Activated CD4-positive, alpha-beta T cell treated with anti-CD3 and anti-CD28 coated beads, Interleukin-2, amount 50 U/mL, for 1 hour (primary cell): Measurements from ENCODE around the gene COL5A3.
"Not testable (repeated sequence)": the region's sequence is repeated elsewhere in the genome, so short reads cannot be mapped to it uniquely, and the experiment has no call there.

Experiments
- DNase-seq: peaks from one replicate; pipeline ENCODE4 v3.0.0-alpha.2; 2020

The COL5A3 gene

DNA sequence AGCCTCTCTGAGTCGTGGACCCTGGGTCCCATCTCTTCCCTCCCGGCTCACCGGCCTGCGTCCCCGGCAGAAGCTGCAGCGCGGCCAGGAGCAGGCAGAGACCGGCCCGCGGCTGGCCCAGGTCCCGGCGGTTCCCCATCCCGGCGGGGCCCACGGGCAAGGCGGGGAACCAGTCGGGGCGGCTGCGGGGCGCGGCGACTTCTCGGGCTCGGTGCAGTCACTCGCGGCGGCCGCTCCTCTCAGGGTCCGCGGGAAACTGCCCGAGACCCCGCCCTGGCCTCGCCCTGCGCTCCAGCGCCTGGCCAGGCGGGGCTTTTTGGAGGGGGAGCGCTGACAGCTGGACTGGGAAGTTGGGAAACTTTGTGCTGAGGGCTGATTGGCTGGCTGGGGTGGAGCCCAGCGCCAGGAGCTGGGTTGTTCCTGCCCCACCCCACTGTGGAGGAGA, at the start of gene COL5A3:
TSS of gene COL5A3 (minus strand) at position 258 of the 445 bp plus-strand sequence. CDS start at position 139, 119 bp downstream.
- no peak for DNase-seq

DNA sequence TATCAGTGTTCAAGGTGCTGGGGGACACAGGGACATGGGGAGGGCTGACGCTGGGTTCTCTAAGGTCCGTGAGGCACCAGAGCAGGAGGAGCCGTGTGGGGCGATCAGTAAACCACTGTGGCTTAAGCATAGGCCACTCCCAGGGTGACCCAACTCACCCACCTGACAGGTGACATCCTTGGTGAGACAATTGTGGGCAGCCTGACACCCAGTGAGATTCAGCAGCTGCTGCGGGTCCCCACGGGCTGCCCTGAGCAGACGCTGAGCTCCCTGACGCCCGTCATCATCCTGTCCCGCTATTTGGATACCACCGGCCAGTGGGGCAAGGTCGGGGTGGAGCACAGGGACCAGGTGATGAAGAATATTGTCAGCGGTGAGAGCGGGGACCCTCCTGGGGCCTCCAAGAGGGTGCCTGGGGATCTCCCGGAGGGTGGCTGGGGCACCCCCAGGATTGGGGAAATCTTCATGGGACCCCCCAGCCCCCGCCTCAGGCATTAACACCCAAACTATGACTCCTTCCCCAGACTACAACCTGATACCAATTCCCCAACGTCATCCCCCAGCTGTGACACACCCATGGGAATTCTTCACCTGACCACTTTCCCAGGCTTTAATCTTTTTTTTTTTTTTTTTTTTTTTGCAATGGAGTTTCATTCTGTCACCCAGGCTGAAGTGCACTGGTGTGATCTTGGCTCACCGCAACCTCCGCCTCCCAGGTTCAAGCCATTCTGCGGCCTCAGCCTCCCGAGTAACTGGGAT, 42.5 kb upstream of the COL5A3 start:
- no peak for DNase-seq

DNA sequence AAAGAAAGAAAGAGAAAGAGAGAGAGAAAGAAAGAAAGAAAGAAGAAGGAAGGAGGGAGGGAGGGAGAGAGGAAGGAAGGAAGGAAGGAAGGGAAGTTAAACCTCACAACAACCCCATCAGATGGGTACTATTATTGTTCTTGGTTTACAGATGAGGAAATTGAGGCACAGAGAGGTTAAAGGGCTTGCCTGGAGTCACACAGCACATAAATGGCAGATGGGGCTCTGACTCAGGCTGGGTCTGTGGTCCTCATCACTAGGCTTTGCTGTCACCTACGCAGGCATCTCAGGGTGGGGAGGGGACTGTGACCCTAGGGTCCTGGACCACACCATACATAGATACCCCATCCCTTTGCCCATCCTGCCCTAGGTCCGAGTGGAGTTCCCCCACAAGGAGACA, 39.3 kb upstream of the COL5A3 start:
- DNase-seq, result no peak

DNA sequence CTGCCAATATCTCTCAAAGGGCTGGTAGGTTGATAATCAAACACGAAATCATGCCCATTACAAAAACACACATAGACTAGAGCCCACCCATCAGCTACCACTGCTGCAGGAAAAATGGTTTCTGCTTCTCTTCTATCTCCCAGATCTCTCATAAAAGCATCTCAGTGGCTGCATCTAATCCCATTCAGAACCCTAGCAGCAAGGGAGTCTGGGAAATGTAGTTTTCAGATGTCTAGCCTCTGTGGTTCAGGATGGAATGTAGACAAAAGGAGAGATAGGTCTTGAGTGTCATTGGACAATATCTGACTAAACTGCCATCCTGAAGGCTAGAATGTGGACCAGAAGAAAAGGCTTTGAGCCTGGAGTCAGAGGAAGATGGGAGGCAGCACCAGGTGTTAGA, 35.1 kb upstream of the COL5A3 start:
- DNase-seq, result no peak

DNA sequence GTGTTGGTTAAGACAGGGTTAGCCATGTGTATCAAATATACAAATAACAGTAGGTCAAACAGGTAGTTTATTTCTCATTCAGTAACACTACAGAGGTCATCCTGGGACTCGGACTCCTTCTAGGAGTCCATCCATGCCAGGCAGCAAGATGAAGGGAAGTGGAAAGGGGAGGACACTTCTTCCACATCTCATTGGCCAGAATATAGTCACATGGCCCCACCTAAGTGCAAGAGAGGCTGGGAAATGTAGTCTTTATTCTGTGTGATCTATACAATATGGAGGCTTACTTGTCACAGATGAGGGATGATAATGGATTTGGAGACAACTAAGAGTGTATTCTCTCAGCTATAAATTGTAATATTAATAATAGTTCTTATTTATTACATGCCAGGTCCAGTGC, 34.1 kb upstream of the COL5A3 start:
- DNase-seq, result no peak

DNA sequence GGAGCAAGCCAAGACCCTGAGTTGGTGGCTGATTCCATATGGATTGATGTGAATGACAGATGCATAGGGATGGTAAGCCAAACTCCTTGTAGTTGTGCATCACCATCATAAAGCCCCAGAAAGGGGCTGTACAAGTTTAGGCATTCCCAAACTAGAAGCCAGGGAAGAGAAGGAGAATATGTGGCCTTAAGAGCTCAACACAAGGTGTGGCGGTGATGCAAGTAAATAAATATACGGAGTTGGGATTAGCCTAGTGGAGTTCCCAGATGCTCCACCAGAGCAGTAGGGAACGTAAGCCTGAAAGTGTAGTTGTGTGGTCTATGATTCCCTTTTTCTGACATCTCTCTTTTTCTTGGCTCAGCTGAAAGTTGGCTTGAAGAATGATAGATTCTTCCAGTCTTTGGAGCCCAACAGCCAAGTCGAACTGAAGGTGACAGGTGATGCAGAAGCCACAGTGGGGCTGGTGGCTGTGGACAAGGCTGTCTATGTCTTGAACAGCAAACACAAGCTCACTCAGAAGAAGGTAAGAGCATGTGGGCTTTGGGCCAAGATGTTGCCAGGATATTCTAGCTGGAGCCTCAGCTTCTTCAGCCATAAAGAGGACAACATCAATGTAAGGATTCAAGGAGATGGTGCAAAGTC, 33.1 kb upstream of the COL5A3 start:
- DNase-seq, result no peak

DNA sequence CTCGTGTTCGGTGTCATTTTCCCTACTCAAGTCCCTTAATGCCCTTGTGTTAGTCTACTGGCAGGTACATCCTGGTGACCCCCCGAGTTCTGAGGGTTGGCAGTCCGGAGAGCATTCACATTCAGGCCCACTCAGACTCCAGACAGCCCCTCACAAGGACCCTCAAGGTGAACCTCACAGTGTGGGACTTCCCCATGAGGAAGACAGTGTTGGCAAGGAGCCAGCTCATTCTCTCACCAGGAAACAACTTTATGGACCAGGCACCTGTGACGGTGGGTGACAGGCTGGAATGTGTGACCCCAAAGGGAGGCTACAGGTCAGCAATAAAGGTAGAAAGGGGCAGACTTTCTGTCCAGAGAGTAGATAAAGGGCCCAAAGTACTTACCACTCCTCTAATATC, 27.5 kb upstream of the COL5A3 start:
- no peak for DNase-seq

DNA sequence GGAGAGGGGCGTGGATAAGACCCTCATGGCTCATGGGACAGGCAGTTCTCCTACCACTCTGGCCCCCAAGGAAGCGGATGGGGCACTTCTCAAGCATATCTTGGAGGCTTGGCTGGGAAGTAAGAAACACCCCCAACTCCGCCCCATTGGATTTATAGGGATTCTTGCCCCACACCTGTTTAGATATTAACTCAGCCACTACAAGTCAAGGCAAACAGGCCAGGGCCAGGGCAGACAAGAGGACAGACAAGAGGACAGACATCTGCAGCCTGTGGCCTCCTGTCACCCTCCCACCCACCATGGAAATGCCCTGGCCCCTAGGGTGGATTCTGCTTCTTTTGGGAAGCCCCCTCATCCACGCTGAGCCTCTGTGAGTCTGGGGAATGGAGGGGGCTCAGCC, 27.1 kb upstream of the COL5A3 start:
- no peak for DNase-seq

DNA sequence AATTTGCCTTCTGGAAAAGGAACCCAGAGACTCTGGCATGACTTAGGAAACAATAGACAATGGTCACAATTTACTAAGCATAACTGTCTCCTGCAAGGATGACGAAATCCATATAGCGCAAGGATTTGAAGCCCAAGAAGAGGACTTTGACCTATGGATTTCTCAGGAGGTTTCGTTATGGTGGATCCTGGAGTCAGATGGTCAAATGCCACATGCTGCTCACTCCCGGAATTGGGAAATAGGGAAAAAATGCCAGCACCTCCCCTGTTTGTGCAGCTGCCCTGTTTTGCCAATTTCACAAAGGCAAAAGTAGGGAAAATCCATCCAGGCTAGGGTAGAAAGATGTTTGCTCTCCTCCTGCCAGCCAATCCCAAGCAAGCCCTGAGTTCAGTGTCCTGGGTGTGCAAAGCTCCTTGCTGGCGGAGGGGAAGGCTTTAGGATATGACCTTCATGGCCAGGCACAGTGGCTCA, 26.3 kb upstream of the COL5A3 start:
- DNase-seq, result no peak

DNA sequence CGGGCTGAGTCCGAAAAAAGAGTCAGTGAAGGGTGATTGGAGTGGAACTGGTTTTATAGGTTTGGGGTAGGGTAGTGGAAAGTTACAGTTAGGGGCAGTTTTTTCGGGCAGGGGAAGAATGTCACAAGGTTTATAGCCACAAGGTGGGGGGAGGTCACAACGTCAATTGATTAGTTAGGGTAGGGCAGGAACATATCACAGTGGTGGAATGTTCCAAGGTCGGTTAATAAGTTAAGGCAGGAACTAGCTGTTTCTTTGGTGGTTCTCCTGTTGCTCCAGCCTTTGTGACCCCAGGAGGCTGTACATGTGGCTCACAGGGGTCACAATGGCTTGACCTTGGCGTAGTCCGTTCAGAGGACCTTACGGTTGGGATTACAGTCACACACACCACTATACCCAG, 23.3 kb upstream of the COL5A3 start:
- no peak for DNase-seq

DNA sequence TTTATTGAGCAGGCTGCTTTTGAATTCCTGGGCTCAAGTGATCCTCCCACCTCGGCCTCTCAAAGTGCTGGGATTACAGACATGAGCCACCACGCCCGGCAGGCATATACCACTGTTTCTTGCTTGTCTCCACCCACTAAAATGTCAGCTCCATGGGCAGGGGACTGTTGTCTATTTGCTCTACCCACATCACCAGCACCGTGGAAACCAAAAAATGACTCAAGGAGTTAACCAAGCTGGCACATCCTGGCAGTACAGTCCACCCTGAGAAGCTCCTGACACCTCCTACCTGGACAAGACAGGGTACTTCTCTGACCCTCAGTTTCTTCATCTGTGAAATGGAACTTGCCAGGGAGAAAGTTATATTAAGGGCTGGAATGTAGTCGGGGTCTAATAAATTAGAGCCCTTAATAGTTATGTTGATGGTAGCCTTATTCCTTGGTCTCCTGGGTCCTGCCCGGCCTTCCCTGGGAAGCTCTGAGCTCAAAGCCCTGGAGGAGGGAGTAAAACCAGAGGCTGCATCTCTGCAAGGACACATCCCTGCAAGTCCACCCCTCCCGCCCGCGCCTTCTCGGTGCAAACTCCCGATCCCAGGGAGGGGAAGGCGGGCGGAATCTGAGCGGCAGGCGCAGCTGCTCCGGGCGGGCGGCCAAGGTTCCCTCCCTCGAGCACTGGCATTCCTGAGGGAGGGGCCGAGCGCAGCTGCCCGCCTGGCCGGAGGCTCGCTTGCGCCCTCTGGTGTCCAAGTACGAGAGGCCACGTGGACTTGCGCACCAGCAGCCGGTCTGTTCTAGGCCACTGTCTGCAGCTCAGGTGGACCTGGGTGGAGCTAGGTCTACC, 17.1 kb upstream of the COL5A3 start:
- peak; percentile 73 for DNase-seq

DNA sequence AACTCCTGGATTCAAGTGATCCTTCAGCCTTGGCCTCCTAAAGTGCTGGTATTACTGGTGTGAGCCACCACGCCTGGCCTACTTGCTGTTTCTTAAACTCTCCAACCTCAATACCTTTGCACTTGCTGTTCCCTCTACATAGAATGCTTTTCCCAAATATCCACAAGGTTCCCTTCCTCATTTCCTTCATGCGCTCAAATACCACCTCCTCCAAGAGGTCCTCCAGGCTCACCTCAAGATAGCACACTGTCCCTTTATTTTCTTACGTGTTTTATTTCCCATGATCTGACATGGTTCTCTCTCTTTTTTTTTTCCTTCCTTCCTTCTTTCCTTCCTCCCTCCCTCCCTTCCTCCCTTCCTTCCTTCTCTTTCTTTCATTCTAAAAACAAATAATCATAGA, 16.4 kb upstream of the COL5A3 start:
- no peak for DNase-seq

DNA sequence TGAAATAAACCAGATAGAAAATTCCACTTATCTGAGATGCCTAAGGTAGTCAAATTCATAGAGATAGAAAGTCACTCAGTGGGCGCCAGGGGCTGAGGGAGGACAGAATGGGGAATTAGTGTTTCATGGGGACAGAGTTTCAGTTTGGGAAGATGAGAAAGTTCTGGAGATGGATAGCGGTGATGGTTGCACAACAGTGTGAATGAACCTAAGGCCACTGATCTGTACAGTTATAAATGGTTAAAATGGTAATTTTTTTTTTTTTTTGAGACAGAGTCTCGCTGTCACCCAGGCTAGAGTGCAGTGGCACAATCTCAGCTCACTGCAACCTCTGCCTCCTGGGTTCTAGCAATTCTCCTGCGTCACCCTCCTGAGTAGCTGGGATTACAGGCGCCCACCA, 12.8 kb upstream of the COL5A3 start:
- DNase-seq, result not testable (repeated sequence)

DNA sequence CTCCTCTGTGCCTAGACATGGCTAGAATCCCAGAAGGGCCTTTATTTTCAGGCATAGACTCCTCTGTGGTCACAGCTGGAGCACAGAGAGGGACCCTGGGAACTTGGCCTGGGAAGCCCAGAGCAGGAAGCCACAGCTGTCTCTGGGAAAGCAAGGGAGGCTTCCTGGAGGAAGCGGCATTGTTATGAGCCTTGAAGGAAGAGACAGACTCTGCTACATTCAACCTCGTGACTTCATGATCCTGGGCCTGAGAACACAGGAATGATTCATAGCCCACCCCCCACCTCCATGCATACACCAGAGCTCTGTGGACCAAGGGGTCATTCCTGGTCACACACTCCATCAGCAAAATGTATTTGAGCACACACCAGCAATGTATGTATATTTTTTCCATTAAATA, 11.6 kb upstream of the COL5A3 start:
- no peak for DNase-seq

DNA sequence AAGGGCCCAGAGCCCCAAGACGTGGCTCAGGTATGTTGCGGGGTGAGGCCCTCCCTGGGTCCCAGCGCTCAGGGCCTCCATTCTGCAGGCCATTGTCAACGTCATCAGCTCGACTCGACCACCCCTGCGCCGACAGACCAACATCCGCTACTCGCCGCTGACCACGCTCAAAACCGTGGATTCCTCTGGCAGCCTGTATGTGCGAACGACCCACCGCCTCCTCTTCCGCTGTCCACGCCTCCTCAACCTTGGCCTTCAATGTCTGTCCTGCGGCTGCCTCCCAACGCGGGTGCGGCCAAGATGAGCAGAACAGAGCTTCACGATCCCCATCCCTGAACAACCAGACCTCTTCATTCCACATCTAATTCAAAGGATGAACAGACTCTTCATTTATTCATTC, 11.1 kb upstream of the COL5A3 start:
- no peak for DNase-seq

DNA sequence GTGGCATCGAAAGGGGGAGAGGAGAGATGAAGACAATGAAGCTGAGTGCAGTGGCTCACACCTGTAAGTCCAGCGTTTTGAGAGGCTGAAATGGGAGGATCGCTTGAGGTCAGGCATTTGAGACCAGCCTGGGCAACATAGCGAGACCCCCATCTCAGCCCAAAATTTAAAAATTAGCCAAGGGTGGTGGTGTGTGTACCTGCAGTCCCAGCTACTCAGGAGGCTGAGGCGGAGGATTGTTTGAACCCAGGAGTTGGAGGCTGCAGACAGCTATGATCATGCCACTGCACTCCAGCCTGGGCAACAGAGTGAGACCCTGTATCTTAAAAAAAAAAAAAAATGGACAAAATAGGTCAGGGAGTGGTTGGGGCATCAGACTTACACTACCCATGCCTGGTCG, 10.5 kb upstream of the COL5A3 start:
- DNase-seq, result no peak

DNA sequence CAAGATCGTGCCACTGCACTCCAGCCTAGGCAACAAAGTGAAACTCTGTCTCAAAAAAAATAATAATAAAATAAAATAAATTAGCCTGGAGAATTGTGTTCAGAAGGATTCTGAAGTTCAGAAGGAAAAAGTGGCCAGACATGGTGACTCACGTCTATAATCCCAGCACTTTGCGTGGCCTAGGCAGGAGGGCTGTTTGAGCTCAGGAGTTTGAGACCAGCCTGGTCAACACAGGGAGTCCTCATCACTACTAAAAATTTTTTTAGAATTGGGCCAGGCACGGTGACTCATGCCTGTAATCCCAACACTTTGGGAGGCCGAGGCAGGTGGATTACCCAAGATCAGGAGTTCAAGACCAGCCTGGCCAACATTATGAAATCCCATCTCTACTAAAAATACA, 8.9 kb upstream of the COL5A3 start:
- DNase-seq, result no peak

DNA sequence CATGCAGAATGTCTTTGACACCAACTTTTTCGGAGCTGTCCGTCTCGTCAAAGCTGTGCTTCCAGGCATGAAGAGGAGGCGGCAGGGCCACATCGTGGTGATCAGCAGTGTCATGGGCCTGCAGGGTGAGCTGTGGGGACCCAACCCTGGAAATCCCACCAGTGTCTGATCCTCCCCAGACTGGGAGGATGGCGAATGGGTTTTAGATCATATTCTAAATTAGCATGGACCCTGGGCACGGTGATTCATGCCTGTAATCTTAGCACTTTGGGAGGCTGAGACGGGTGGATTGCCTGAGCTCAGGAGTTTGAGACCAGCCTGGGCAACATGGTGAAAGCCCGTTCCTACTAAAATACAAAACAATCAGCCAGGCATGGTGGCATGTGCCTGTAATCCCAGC, 8.5 kb upstream of the COL5A3 start:
- no peak for DNase-seq

DNA sequence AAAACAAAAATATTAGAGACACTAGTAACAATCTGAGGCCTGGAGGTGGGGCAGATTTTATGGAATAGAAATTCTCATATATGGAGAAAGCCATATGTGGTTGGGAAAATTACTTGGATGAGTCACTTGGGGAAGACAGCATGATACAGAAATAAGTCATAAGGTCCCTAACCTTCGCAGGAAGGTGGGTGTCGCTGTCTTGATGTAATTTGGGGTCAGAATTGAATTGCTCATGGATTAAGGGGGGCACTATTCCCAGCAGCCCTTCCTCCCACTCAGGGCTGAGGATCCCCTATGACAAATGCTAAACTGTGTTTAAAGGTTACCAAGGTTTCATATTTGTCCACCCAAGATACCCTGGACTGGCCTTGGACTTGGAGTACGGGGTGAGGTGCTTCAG, 8.0 kb upstream of the COL5A3 start:
- DNase-seq, result no peak

DNA sequence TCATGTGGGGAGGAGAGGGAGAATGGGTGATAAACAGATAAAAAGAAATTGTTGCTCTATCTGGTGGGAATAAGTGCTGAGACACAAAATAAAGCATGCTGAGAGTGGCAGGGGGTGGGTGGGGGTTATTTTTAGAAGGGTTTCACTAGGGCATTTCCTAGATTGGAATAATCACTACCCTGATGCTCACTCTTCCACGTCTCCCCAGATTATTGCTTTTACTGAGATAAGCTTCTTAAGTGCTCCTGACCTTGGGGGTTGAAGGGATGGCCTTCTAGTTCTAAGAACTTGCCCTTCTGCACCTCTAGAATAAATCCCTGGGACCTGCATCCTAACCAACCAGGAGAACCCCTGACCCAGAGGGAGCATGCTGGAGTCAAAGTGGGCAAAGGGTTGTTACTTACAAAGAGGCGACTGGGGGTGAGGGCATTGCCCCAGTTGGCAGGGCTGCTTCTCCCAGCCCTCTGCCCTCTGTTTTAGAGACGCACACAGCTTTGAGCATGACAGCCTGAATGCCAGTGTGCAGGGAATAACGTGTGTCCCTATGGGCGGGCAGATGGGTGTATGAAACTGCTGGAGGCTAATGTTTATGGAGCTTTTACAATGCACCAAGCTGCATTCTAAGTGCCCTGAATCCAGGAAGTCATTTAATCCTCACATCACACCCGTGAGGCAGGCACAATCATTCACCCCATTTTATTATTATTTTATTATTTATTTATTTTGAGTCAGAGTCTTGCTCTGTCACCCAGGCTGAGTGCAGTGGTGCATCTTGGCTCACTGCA, 3.7 kb upstream of the COL5A3 start:
- no peak for DNase-seq

DNA sequence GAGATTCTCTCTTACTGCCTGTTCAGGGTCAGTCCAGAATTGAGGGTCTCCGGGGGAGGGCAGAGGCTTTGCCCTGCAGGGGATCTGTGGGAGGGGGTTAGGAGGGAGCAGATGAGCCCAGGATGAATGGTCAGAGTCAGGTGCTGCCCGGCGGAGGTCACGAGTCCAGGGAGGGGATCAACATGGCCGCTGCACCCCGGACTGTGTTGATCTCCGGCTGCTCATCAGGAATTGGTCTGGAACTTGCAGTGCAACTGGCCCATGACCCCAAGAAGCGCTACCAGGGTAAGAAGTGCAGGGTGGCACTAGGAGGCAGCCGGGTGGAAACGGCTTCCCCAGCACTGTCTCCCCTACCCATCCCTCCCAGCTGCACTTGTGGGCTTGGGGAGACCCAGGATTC, 3.0 kb upstream of the COL5A3 start, which contains the start of gene RDH8:
TSS of gene RDH8 (plus strand) at position 168 of the 400 bp plus-strand sequence. CDS start at position 183, 15 bp downstream.
- DNase-seq, result no peak

DNA sequence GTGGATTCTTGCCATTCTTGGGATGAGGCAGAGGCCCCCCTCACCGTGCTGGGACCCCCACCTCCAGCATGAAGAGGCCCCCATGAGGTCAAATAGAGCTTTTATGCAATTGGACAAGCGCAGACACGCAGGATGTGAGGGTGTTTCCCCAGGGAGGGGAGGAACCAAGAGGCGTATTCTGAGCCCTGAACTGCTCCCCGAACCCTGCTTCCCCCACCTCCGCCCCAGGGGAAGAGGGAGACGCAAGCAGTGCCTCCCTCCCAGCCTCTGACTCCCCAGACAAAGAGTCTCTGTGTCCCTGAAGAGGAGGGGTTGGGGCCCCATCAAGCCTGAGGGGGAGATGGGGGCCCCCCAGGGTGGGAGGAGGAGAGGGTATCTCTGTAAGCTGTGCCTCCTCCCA, 1.7 kb upstream of the COL5A3 start:
- no peak for DNase-seq

DNA sequence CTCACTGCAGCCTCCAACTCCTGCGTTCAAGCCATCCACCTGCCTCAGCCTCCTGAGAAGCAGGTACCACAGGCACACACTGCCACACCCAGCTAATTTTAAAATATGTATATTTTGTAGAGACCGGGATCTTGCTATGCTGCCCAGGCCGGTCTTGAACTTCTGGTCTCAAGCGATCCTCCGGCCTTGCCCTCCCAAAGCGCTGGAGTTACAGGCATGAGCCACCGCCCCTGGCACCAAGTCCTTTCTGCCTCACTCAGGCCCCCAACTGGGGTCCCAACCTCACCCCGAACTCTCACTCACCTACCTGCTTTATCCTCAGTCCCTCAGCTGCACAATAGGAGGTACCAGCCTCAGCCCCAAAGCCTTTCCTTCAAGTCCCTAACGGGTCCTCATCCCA, 635 bp upstream of the COL5A3 start:
- no peak for DNase-seq
